HG02678 (cell line): ENCODE data around the gene ALDH3A2.
"Not testable (repeated sequence)": the region's sequence is repeated elsewhere in the genome, so short reads cannot be mapped to it uniquely, and the experiment has no call there.

Experiments
- ATAC-seq: cut with Tn5 transposase; IDR thresholded peaks from one replicate; pipeline ENCODE4 v1.9.1; 2021; ENCODE audit warnings: mild to moderate bottlenecking, moderate library complexity; ENCODE audit not compliant: unreplicated experiment

The ALDH3A2 gene

GRCh38 chr17:19649274-19649541, 657 bp downstream of the ALDH3A2 start:
- ATAC-seq: no peak

- no peak for ATAC-seq
Measured at GRCh38 chr17:19650826-19651225, 2.3 kb downstream of the ALDH3A2 start.

GRCh38 chr17:19651451-19652238, 3.1 kb downstream of the ALDH3A2 start:
- ATAC-seq: no peak

GRCh38 chr17:19652595-19652994, 4.0 kb downstream of the ALDH3A2 start:
- no peak for ATAC-seq

GRCh38 chr17:19654342-19654886, 5.9 kb downstream of the ALDH3A2 start:
- ATAC-seq: no peak

- ATAC-seq: no peak
Measured at GRCh38 chr17:19654896-19655295, 6.3 kb downstream of the ALDH3A2 start.

- no peak for ATAC-seq
Measured at GRCh38 chr17:19656336-19656735, 7.8 kb downstream of the ALDH3A2 start.

GRCh38 chr17:19656851-19657581, 8.5 kb downstream of the ALDH3A2 start:
- no peak for ATAC-seq

- no peak for ATAC-seq
Measured at GRCh38 chr17:19659366-19660177, 11.0 kb downstream of the ALDH3A2 start.

- ATAC-seq: no peak
Measured at GRCh38 chr17:19660219-19660870, 11.8 kb downstream of the ALDH3A2 start.

- ATAC-seq: no peak
Measured at GRCh38 chr17:19661121-19661520, 12.6 kb downstream of the ALDH3A2 start.

- no peak for ATAC-seq
Measured at GRCh38 chr17:19663097-19663496, 14.5 kb downstream of the ALDH3A2 start.

GRCh38 chr17:19664136-19664820, 15.7 kb downstream of the ALDH3A2 start:
- ATAC-seq: no peak

GRCh38 chr17:19664821-19665181, 16.2 kb downstream of the ALDH3A2 start:
- ATAC-seq: no peak

GRCh38 chr17:19669680-19670079, 21.1 kb downstream of the ALDH3A2 start:
- not testable (repeated sequence) for ATAC-seq

- ATAC-seq: no peak
Measured at GRCh38 chr17:19670908-19671307, 22.4 kb downstream of the ALDH3A2 start.

- ATAC-seq: no peak
Measured at GRCh38 chr17:19671433-19671832, 22.9 kb downstream of the ALDH3A2 start.

- no peak for ATAC-seq
Measured at GRCh38 chr17:19672009-19672750, 23.6 kb downstream of the ALDH3A2 start.

GRCh38 chr17:19673623-19674022, 25.1 kb downstream of the ALDH3A2 start:
- no peak for ATAC-seq

- ATAC-seq: no peak
Measured at GRCh38 chr17:19676896-19677295, 28.3 kb downstream of the ALDH3A2 start.
